ENCODE data around the gene ACBD6.

DNA sequence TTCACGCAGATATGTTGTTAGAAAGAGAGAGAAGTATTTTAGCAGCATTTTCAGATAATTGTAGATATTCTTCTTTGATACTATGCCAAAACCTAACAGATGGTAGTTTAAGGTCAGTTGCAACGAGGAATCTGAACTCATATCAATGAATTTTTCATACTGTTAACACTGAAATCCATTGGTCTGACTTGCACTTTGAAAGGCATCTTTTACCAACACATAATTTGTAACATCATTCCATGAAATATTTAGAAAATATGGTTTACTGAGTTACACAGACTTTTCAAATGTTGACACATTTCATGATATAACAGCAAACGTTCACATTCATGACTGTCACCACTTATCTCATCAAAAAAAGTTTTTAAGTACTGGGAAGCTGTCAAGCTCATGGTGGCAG lies 4.6 kb downstream of the ACBD6 start:
- TF ChIP-seq POLR2AphosphoS5 (IDR thresholded peaks at IDR 0.05; ENCODE audit: low read depth, low read length) (no peak), FOXP2 (optimal IDR thresholded peaks at IDR 0.05; ENCODE audit: borderline replicate concordance, extremely low read depth, extremely low read length, insufficient read depth) (no peak)
